H1 (cell line): ENCODE data around the gene SLC38A10. TPM values are rescaled to one million over a fixed set of nuclear protein-coding genes. Genes with fewer than 3 reads are reported as not detected.

Experiments
- BRCA1 ChIP-seq: IDR thresholded peaks from 2 replicates; pipeline ENCODE4 v1.6.1; 2012; ENCODE audit warnings: low read depth, low read length, improper control_type of control experiment
- CEBPB ChIP-seq: IDR thresholded peaks from 2 replicates; pipeline ENCODE4 v1.6.1; 2012; ENCODE audit warnings: low read depth, low read length
- CREB1 ChIP-seq: IDR thresholded peaks from 2 replicates; pipeline ENCODE4 v1.6.1; 2012; ENCODE audit warnings: inconsistent platforms
- CTBP2 ChIP-seq: IDR thresholded peaks from 2 replicates; pipeline ENCODE4 v1.7.0; 2011; ENCODE audit warnings: borderline replicate concordance, mild to moderate bottlenecking, moderate library complexity, mixed read lengths, low read length; ENCODE audit not compliant: insufficient read depth, insufficient read length
- HDAC2 ChIP-seq, 2 experiments: fragments of 300-600 bp in 1 of 2; sonication (generic) in 1 of 2; IDR thresholded peaks; 2 replicates each; pipeline ENCODE4 v1.6.1; 2011 to 2012; ENCODE audit warnings: low read depth in 2 of 2, low read length in 2 of 2, mild to moderate bottlenecking in 2 of 2, moderate library complexity in 2 of 2, borderline replicate concordance in 1 of 2, inconsistent platforms in 1 of 2
- JUN ChIP-seq: IDR thresholded peaks from 2 replicates; pipeline ENCODE4 v1.6.1; 2011; ENCODE audit warnings: low read depth, mild to moderate bottlenecking, improper control_type of control experiment, low read length
- NANOG ChIP-seq: IDR thresholded peaks from 2 replicates; pipeline ENCODE4 v1.6.1; 2011; ENCODE audit warnings: low read length, low read depth, mild to moderate bottlenecking, inconsistent platforms; ENCODE audit not compliant: insufficient read depth, poor library complexity, severe bottlenecking
- POLR2AphosphoS5 ChIP-seq: IDR thresholded peaks from 2 replicates; pipeline ENCODE4 v1.6.1; 2011; ENCODE audit warnings: low read depth, low read length
- RBBP5 ChIP-seq: IDR thresholded peaks from 2 replicates; pipeline ENCODE4 v1.7.1; 2012; ENCODE audit warnings: low read depth, mild to moderate bottlenecking, inconsistent platforms, low read length, moderate library complexity, borderline replicate concordance
- TEAD4 ChIP-seq: IDR thresholded peaks from 2 replicates; pipeline ENCODE4 v1.6.1; 2012; ENCODE audit warnings: low read depth, low read length, inconsistent platforms, mixed read lengths
- polyA plus RNA-seq, 7 experiments: library from polyadenylated mRNA; depleted of rRNA in 3 of 7; stranded (reverse) in 5 of 7; unstranded in 2 of 7; fragments of >200 nt in 5 of 7; fragments of 200-250 nt in 2 of 7; gene quantifications; 1 replicate in 5 of 7; 2 replicates in 1 of 7; 4 replicates in 1 of 7; pipeline versions ENCODE4 v1.2.1 to v1.2.3, GENCODE V29; 2011 to 2013; ENCODE audit warnings: missing spikeins in 2 of 7, mixed read lengths in 2 of 7
- total RNA-seq: library from RNA; stranded (reverse); fragmentation: NEBNext Ultra II Directional; extraction: Animal tissue kit (Norgen Biotek cat#: 25700); gene quantifications from 2 replicates; pipeline ENCODE4 v1.2.1, GENCODE V29; 2021

SLC38A10 gene
- total and polyA plus RNA-seq, 2 of the 8 experiments (the other 6 are each of a cell fraction or from before 2014, with no cell fraction given) = 26.4 to 41.0 TPM

- TF ChIP-seq NANOG (no peak), CREB1 (no peak), RBBP5 (no peak), CTBP2 (no peak), HDAC2 (IDR thresholded peaks at IDR 0.05; ENCODE audit: borderline replicate concordance in 1 of 2, low read depth in 2 of 2, low read length in 2 of 2) (no peak), POLR2AphosphoS5 (no peak), BRCA1 (no peak), TEAD4 (no peak), JUN (no peak), CEBPB (no peak)
Observed at GRCh38 chr17:81276781-81277180, 18.3 kb downstream of the SLC38A10 start (continued).
